Kasumi-1 (cell line): ENCODE results near the gene IFNAR1.
"Not testable (repeated sequence)": the region's sequence is repeated elsewhere in the genome, so short reads cannot be mapped to it uniquely, and the experiment has no call there.

Experiments used
- DNase-seq, 2 experiments: peaks; one replicate each; lab custom pipeline; 2025; lab: John Stamatoyannopoulos, UW

Gene IFNAR1

DNA sequence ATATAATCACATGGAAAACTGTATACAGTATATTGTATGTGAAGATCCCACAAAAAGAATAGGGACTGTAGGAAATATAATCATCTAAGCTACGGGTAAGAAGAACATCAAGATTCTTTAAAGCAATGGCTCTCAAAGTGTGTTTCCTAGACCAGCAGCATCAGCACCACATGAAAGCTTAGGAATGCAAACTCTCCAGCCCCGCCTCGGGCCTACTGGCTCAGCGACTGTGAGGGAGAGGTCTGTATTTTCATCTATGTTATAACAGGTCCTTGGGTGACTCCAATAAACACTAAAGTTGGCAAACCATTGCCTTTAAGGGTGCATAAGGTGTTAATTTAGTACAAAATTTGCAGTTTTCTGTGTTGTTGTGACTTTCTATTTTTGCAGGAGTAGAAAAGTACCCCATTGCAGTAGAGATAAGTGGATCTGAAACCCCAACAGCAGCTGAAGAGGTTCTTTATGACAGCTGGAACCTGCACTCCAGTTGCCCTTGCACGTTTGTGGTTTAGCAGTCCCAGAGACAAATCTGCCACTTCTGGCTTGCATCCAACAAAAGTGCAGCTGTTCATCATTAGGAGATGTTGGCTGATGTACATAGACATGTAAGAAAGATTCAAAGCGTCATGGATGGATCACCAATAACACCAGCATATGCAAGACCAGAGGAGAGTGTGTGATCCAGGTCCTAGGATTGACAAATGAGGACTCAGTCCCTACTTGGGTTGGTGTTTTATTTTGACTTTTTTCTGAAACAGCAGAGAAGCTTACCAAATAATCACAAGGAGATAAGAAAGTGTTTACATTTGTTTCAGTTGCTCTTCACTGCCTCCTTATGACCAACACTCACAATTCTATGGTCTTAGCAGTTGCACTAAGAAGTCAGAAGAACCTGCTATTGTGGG lies 15.9 kb upstream of the IFNAR1 start:
- peak; percentile 41 to 43 for DNase-seq

DNA sequence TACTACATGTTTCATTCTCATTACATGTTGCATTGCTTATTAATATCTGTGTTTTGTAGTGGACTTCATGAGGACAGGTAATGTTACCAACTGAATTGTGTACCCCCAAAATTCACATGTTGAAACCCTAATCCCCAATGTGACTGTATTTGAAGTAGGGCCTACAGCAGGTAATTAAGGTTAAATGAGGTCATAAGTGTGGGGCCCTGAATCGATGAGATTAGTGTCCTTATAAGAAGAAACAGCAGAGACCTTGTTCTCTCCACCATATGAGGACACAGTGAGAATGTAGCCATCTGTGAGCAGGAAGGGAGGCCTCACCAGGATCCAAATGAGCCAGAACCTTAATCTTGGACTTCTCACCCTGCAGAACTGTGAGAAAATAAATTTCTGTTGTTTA lies 15.0 kb upstream of the IFNAR1 start:
- DNase-seq: no peak

DNA sequence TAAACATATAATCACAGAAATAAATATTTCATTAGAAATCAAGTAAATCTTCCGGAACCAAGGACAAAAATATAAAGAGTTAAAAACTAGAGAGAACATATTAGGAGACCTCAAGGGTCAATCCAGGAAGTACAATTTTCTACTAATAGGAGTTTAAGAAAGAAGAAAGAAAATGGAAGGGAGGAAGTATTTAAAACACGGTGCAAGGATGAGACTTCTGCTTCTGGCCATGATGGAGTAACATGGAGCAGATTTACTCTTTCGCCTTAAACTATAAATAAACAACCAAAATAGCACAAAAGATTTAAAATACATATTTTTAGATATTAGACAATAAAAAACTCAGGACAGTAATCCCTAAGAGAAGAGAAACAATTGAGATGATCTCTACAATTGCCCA lies 12.6 kb upstream of the IFNAR1 start:
- DNase-seq: no peak

DNA sequence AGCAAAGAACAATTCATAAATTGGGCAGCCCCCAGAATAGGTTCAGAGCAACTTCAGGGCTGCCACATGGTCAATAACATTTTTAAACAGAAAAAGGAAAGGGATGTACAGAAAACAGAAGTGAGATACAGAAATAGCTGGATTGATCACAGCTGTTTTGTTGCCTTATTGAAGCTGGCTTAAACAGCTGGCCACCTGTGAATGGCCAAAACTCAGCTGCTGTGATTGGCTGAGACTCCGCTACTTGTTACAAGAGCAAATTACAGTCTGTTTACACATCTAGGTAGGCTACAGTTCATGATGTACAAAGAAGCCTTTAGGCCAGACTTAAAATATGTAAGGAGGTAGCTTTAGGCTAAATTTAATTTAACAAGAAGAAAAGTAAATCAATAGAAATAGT lies 11.6 kb upstream of the IFNAR1 start:
- no peak for DNase-seq

DNA sequence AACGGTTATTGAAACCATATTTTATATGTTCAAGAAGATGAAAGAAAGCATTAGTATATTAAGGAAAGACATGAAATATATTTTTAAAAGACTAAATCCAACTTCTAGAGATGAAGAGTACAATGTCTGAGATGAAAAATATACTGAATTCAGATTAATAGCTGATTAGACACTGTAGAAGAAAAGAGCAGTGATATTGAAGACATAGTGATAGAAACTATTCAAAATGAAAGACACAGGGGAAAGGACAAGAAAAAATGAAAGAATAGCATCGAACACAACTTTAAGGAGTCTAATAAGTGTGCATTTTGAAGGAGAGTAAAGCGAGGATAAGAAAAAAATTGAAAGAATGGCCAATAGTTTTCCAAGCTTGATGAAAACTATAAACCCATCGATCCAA lies 11.2 kb upstream of the IFNAR1 start:
- DNase-seq: no peak

DNA sequence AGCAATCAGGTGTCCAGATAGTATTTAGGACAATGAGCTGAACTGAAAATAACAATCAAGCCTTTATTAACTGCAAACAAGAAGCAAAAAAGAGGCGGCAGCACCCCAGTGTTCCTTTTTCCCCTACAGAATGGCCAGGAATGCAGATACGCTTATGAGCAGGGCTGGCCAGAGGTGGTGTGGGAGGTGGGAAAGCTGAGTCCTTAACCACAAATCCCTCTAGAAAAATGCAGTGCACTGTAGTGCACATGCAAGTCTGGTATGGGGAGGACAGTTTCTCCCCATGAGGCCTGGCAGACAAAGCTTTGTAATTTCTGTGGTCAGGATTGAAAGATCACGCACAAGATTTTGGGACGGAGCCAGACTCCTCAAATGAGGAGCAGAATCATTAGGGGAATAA lies 10.7 kb upstream of the IFNAR1 start:
- DNase-seq: no peak

DNA sequence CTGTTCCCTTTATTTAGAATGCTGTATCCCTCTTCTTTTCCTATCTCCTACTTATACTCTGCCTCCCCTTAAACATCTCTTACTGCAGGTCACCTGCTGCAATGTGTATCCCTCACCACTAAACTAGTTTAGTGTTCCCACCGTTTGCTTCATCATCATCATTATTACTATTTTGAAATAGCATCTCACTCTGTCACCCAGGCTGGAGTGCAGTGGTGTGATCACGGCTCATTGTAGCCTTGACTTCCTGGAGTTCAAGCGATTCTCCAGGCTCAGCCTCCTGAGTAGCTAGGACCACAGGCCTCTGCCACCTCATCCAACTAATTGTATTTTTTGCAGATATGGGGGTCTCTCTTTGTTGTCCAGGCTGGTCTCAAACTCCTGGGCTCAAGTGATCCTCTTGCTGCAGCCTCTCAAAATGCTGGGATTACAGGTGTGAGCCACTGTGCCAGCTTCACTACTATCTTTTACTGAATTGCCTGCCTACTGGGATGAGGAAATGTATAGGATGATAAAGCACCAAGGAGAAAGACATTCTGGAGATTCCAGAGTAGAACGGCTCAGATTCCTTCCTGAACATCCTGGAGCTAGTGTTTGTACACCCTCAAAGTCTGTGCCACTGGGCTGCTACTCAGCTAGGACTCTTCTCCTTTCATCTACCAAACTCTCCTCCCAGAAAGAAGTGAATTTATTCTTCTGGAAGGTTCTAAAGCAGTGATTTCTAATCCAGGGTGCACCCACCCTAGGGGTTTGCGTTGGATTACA lies 8.6 kb upstream of the IFNAR1 start:
- no peak for DNase-seq

DNA sequence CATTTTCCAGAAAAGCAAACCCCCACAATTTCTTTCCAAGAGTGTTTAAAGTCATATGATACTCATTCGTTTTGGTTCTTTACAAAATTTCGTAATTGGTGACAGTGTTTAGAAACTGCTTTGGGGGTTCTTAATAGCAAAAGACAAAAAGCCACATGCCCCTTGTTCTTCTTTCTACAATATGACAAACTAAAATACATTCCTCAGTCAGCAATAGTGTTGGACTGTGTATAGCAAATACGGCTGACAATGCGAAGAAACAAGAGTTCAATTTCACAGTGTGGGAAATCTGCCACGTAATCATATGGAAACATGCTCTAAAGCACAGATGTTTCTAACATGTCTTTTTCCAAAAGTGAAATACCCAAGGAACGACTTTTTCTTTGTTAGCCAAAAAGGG lies 7.6 kb upstream of the IFNAR1 start:
- DNase-seq: no peak

DNA sequence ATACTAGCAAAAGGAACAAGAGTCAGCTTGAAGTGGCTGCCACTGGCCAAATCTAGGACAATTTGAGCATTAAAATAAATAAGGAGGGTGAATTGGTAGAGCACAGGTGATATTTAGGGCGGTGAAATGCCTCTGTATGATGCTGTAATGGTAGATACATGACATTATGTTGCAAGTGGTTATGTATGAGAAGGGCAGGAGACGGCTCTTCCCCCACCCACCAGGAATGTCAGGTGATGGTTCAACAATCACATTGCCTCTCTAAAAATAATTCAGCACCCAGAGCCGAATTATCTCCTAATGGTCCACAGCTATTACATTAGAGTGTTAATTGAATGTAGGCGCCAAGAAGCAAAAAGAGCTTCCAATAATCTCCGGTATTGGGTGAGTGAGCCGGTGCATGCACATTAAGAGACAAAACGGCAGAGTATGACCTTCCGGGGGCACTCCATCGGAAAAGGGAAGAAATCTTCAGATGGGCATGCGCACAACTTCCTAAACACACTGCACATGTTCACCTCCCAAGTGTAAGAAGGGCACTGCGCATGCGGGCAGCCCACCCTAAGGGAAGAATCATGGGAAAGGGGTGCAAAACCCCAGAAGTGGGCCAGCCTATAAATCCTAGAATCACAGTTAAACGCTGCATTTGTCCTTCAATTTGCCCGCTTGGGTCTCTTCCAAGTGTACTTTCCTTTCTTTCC lies 6.8 kb upstream of the IFNAR1 start:
- no peak for DNase-seq

DNA sequence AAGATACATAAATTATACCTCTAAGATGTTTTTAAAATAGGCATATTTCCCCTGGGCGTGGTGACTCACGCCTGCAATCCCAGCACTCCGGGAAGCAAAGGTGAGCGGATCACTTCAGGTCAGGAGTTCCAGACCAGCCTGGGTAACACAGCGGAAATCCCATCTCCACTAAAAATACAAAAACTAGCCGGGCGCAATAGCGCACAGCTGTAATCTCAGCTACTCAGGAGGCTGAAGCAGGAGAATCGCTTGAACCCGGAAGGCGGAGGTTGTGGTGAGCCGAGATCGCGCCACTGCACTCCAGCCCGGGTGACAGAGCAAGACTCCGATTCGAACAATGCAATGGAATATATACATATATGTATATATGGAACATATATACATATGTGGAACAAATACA lies 3.8 kb upstream of the IFNAR1 start:
- not testable (repeated sequence) for DNase-seq

DNA sequence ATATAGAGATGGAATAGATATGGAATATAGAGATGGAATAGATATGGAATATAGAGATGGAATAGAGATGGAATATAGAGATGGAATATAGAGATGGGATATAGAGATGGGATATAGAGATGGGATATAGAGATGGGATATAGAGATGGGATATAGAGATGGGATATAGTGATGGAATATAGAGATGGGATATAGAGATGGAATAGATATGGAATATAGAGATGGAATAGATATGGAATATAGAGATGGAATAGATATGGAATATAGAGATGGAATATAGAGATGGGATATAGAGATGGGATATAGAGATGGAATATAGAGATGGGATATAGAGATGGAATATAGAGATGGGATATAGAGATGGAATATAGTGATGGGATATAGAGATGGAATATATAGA lies 1.2 kb upstream of the IFNAR1 start:
- not testable (repeated sequence) for DNase-seq

DNA sequence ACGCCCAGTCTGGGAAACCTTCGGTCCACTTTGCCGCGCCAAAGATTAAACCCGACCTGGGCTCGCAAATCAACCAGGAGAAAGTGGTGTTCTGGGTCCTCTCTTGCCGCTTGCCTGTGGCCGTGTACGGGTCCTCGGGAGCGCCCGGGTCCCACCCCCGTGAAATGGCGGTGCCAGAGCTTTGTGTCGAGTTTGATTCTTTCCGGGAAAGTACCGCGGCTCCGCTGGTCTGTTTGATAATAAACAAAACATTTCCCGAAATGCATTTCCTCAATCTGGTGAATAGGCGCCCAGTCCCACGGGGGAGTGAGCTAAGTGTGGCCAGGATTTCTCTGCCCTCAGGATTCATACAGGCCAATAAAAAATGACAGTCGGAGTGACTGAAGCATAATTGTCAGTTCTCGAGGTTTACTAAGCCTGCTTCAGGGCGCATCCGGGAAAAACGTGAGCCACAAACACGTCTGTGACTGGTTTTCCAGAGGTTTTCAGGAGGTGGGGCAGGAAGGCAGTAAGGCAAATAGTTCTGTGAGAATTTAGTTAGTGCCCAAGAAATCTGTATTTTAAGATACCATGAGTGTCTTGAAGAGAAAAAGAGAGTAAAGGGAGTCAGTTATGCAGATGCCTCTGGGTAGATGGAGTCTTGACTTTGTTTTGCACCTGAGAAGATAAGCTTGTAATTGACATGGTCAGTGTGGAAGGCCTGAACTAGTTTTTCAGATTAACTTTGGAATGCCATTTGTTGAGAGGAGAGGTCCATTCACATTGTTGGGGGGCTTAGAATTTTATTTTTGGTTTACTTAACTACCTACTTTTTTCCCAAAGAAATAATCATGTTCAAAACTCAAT lies 675 bp downstream of the IFNAR1 start:
- peak; percentile 28 to 33 for DNase-seq

DNA sequence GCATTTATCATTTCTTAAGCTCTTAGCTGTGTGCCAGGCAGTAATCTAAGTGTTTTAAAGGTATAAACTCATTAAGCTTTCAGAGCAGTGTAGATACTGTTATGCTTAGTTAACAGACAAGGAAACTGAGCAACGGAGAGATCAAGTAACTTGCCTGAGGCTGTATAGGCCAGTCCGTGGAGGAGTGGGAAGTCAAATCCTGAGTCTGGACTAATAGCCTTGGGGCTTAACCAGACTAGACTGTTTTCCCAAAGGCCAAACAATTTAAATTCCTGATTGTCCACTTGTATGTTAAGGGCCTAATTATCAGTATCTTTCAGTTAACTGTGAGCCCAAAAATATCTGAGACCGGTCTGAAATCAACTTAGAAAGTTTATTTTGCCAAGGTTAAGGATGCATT lies 2.6 kb downstream of the IFNAR1 start:
- DNase-seq: no peak

DNA sequence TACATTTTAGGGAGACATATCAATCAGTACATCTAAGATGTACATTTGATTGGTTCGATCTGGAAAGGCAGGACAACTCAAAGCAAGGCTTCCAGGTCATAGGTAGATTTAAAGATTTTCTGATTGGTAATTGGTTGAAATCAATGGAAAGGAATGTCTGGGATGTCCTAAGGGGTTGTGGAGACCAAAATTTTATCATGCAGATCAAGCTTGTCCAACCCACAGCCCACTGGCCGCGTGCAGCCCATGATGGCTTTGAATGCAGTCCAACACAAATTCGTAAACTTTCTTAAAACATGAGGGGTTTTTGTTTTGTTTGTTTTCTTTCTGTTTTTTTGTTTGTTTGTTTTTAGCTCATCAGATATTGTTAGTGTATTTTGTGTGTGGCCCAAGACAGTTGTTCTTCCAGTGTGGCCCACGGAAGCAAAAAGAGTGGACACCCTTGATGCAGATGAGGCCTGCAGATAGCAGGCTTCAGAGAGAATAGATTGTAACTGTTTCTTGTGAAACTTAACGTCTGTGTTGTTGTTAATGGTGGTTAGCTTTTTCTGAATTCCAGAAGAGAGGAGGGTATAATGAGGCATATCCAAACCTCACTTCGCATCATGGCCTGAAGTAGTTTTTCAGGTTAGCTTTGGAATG lies 3.1 kb downstream of the IFNAR1 start:
- DNase-seq: no peak

DNA sequence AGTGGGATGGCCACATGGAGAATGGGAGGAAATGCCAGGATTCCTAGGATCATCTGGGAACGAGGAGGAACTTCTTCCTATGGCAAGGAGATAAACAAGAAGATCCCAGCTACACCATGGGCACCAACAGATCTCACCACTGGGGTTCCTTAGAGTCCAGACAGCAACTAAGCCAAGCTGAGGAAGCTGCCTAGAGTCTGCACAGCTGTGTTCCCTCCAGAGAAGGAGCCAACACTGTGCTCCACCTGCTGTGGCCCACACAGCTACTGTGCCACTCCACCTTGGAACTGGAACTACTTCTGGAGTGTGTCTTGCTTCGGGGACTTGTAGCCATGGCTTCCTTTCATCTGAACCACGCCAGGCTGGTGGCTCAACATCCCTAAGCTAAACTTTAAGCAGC lies 6.0 kb downstream of the IFNAR1 start:
- DNase-seq: no peak

DNA sequence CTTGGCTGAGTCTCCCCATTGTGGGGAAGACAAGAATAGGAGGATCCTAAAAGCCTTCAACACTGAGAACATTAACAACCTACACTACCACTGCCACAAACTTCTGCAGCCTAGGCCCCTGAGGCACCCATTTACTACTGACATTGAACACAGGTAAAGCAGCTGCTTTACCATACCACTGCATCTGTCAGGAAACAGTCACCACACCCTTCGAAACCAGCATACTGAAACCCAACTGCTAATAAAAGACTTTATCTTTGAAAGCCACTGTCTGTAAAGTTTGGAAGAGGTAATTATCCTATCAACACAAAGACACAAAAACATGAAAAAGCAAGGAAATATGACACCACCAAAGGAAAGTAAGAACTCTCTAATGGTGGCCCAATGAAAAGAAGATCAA lies 7.4 kb downstream of the IFNAR1 start:
- DNase-seq: no peak

DNA sequence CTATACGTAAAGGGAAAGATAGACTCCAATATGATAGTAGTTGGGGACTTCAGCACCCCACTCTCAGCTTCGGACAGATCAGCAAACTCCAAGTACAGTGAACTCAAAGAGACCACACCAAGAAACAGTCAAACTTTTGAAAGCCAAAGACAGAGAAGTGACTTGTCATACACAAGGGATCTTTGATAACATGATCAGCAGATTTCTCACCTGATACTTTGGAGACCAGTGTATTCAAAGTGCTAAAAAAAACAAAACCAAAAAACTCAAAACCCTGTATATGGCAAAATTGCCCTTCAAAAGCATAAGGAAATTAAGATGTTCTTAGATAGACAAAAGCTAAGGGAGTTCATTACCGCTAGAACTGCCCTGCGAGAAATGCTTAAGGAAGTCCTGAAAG lies 9.4 kb downstream of the IFNAR1 start:
- no peak for DNase-seq

DNA sequence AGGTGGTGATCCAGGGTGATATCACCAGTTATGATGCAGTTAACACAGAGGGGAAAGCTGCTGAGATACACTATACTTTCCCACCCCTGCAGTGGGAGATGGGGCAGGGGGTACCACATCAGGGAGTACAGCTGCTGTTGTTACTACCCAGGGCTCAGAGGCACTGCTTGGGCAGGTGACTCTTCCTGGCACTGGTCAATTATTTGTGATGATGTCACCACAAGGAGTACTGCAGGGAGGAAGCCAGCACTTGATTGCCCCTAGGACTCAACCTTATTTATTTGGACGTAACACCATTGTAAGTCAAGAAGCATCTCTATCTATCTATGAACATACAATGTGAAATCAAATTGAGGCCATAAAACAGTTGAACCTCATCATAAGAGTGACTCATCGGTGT lies 10.1 kb downstream of the IFNAR1 start:
- no peak for DNase-seq

DNA sequence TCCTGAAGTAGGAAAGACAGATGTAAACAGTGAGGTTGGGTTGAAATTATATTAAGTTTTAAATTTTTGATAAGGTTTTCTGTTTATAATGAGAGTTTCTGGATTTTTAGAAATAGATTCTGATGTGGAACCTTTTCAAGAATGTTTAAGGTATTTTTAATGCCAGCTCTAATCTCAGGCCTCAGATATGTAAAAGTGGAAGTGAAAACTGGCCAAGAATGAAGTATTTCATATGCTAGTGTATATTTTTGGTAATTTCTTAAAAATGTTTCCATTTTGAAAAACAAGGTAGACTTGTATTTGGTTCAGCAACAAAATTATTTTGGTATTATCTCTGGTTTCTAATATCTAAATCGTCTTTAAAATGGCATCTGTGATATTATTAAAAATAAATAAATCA lies 14.4 kb downstream of the IFNAR1 start:
- DNase-seq: no peak

DNA sequence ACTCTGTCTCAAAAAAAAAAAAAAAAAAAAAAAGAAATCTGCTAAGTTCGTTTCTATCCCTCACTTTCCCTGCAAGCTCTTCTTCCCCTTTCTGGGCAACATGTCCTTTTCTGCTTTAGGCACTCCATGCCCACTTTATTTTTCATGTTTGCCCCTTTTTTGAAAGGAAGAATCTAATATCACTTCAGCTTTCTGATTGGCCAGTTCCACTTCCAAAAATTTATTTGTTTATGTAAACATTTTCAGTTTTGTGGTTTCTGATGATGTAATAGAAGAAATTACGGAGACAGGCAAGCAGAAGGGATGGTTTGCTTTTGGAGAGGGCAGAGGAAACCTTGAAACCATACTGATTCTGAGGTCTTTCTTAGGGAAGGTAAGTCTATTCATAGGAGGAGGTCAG lies 15.1 kb downstream of the IFNAR1 start:
- DNase-seq: no peak

DNA sequence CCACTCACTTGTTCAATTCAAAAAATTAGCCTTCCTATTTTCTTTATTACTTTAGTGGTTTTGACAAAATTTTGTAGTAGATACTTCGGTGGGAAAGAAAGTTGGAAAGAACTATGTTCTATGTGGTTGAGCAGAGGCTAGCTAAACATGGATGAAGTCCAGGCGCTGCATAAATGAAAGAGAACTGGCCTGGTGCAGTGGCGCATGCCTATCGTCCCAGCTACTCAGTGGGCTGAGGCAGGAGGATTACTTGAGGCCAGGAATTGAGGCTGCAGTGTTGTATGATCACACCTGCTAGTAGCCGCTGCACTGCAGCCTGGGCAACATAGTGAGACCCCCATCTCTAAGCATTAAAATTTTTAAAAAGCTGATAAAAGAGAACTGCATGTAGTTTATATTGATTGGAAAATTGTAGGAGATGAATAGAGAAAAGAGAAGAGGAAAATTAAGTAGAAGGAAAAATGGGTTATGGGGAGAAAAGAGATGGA lies 21.0 kb downstream of the IFNAR1 start:
- no peak for DNase-seq
